SK-N-SH (cell line): ENCODE results near the gene RFT1. TPM values are rescaled to one million over a fixed set of nuclear protein-coding genes. Genes with fewer than 3 reads are reported as not detected.

ENCODE experiments used
- CTCF ChIA-PET: fragments of 300-600, 350-600 bp; formaldehyde crosslinking; extraction: SDS; loops from one replicate; lab custom pipeline; 2021; lab: Yijun Ruan, JAX
- POLR2A ChIA-PET: fragments of 350-600 bp; sonication (Branson Sonifier 250); formaldehyde crosslinking; extraction: SDS; loops from one replicate; lab custom pipeline; 2020; ENCODE audit warnings: antibody characterized with exemption, inconsistent platforms; lab: Yijun Ruan, JAX
- DNase-seq: peaks from one replicate; pipeline ENCODE4 v3.0.0; 2012
- H2AFZ ChIP-seq: fragments of 200-600 bp; sonication (generic); 2 replicates; pipeline ENCODE4 v1.8.1; 2016; ENCODE audit warnings: antibody characterized with exemption, mild to moderate bottlenecking, low read depth
- H3F3A ChIP-seq: fragments of 200-600 bp; sonication (generic); replicated peaks from 2 replicates; pipeline ENCODE3; 2016; ENCODE audit warnings: antibody characterized with exemption, mild to moderate bottlenecking; ENCODE audit not compliant: insufficient read depth
- H3K27ac ChIP-seq, 2 experiments: fragments of 200-500 bp in 1 of 2; fragments of 200-600 bp in 1 of 2; sonication (Bioruptor generic) in 1 of 2; sonication (generic), shearing (Covaris generic) in 1 of 2; 2 replicates each; pipeline versions ENCODE4 v1.5.1 to v1.6.1; 2014 to 2016; ENCODE audit warnings: low read depth in 2 of 2, inconsistent platforms in 1 of 2, low read length in 1 of 2, mild to moderate bottlenecking in 1 of 2, mixed read lengths in 1 of 2
- H3K27me3 ChIP-seq: fragments of 200-600 bp; sonication (generic), shearing (Covaris generic); 2 replicates; pipeline ENCODE4 v1.6.1; 2016; ENCODE audit warnings: mixed run types; ENCODE audit not compliant: insufficient read depth
- H3K36me3 ChIP-seq, 2 experiments: fragments of 200-500 bp in 1 of 2; fragments of 200-600 bp in 1 of 2; sonication (Bioruptor generic) in 1 of 2; sonication (generic) in 1 of 2; replicated peaks in 1 of 2; 2 replicates each; pipeline versions ENCODE3 to v1.5.1; 2014 to 2016; ENCODE audit warnings: low read length in 1 of 2, mild to moderate bottlenecking in 1 of 2; ENCODE audit not compliant: insufficient read depth in 2 of 2, control insufficient read depth in 1 of 2
- H3K4me1 ChIP-seq, 2 experiments: fragments of 200-500 bp in 1 of 2; fragments of 200-600 bp in 1 of 2; sonication (Bioruptor generic) in 1 of 2; sonication (generic), shearing (Covaris generic) in 1 of 2; 2 replicates each; pipeline versions ENCODE4 v1.5.1 to v1.6.1; 2014 to 2016; ENCODE audit warnings: low read depth in 1 of 2, low read length in 1 of 2, mixed run types in 1 of 2; ENCODE audit not compliant: insufficient read depth in 2 of 2, control insufficient read depth in 1 of 2
- H3K4me2 ChIP-seq: fragments of 200-600 bp; sonication (generic), shearing (Covaris generic); 2 replicates; pipeline ENCODE4 v1.6.1; 2017; ENCODE audit warnings: mixed run types
- H3K4me3 ChIP-seq, 2 experiments: fragments of 200-500 bp in 1 of 2; fragments of 200-600 bp in 1 of 2; sonication (Bioruptor generic) in 1 of 2; sonication (generic), shearing (Covaris generic) in 1 of 2; 2 replicates each; pipeline versions ENCODE4 v1.5.1 to v1.8.1; 2014 to 2016; ENCODE audit warnings: low read depth in 2 of 2, inconsistent platforms in 1 of 2, low read length in 1 of 2, mild to moderate bottlenecking in 1 of 2, mixed read lengths in 1 of 2, moderate library complexity in 1 of 2
- H3K79me2 ChIP-seq: fragments of 200-600 bp; sonication (generic); 2 replicates; pipeline ENCODE4 v1.8.1; 2017; ENCODE audit warnings: mild to moderate bottlenecking; ENCODE audit not compliant: insufficient read depth
- H3K9ac ChIP-seq: fragments of 200-600 bp; sonication (generic); 2 replicates; pipeline ENCODE4 v1.6.1; 2017; ENCODE audit warnings: mixed run types
- H3K9me2 ChIP-seq: fragments of 200-600 bp; sonication (generic); 2 replicates; pipeline ENCODE4 v1.6.1; 2017; ENCODE audit warnings: mixed run types
- H3K9me3 ChIP-seq: fragments of 200-600 bp; sonication (generic); 2 replicates; pipeline ENCODE4 v1.6.1; 2017; ENCODE audit warnings: mixed run types, mild to moderate bottlenecking, moderate library complexity
- H4K20me1 ChIP-seq: fragments of 200-600 bp; sonication (generic); 2 replicates; pipeline ENCODE4 v1.6.1; 2017; ENCODE audit warnings: mild to moderate bottlenecking, mixed run types; ENCODE audit not compliant: insufficient read depth
- CHD2 ChIP-seq: fragments of 150-350 bp; IDR thresholded peaks from 2 replicates; pipeline ENCODE4 v1.6.1; 2018; ENCODE audit warnings: low read length; ENCODE audit not compliant: partially characterized antibody
- CTCF ChIP-seq: fragments of 200-600 bp; sonication (generic); IDR thresholded peaks from 2 replicates; pipeline ENCODE4 v1.6.1; 2017; ENCODE audit warnings: antibody characterized with exemption, mild to moderate bottlenecking, moderate library complexity
- ELF1 ChIP-seq: IDR thresholded peaks from 2 replicates; pipeline ENCODE4 v1.4.0; 2012
- EP300 ChIP-seq, 2 experiments: IDR thresholded peaks; 2 replicates each; pipeline versions ENCODE4 v1.4.0 to v1.6.1; 2012; ENCODE audit warnings: borderline replicate concordance in 1 of 2, low read depth in 1 of 2, low read length in 1 of 2
- EZH2phosphoT487 ChIP-seq: fragments of 200-600 bp; sonication (generic); IDR thresholded peaks from 2 replicates; pipeline ENCODE4 v1.6.1; 2017; ENCODE audit warnings: low read depth, mixed run types, mild to moderate bottlenecking, antibody characterized with exemption, moderate library complexity, borderline replicate concordance
- FOSL2 ChIP-seq: IDR thresholded peaks from 2 replicates; pipeline ENCODE4 v1.4.0; 2012; ENCODE audit warnings: low read depth, mild to moderate bottlenecking, moderate library complexity, borderline replicate concordance
- FOXJ3 ChIP-seq: sonication (generic); formaldehyde crosslinking; IDR thresholded peaks from 2 replicates; pipeline ENCODE4 v1.5.1; 2020; ENCODE audit warnings: mild to moderate bottlenecking, missing genetic modification reagents
- GABPA ChIP-seq: IDR thresholded peaks from 2 replicates; pipeline ENCODE4 v1.4.0; 2012; ENCODE audit warnings: low read depth, mild to moderate bottlenecking
- GATA2 ChIP-seq: sonication (generic); formaldehyde crosslinking; IDR thresholded peaks from 2 replicates; pipeline ENCODE4 v1.5.0; 2020; ENCODE audit warnings: mild to moderate bottlenecking, missing genetic modification reagents
- IRF3 ChIP-seq: fragments of 150-350 bp; IDR thresholded peaks from 2 replicates; pipeline ENCODE4 v1.6.1; 2016; ENCODE audit warnings: mild to moderate bottlenecking, low read depth, low read length
- JUND ChIP-seq: IDR thresholded peaks from 2 replicates; pipeline ENCODE4 v1.4.0; 2012
- MEF2A ChIP-seq: IDR thresholded peaks from 2 replicates; pipeline ENCODE4 v1.4.0; 2012; ENCODE audit warnings: low read depth, borderline replicate concordance
- NRF1 ChIP-seq: IDR thresholded peaks from 2 replicates; pipeline ENCODE4 v1.6.1; 2012; ENCODE audit warnings: low read depth, mild to moderate bottlenecking, low read length
- RCOR1 ChIP-seq: fragments of 150-350 bp; IDR thresholded peaks from 2 replicates; pipeline ENCODE4 v1.6.1; 2017; ENCODE audit warnings: antibody characterized with exemption, low read length
- REST ChIP-seq: IDR thresholded peaks from 2 replicates; pipeline ENCODE4 v1.6.1; 2012; ENCODE audit warnings: mild to moderate bottlenecking, low read depth, low read length, moderate library complexity
- TCF12 ChIP-seq: IDR thresholded peaks from 2 replicates; pipeline ENCODE4 v1.4.0; 2012
- TEAD4 ChIP-seq: IDR thresholded peaks from 2 replicates; pipeline ENCODE4 v1.4.0; 2012; ENCODE audit warnings: mild to moderate bottlenecking, borderline replicate concordance; ENCODE audit not compliant: insufficient read depth
- USF1 ChIP-seq: IDR thresholded peaks from 2 replicates; pipeline ENCODE4 v1.4.0; 2012; ENCODE audit warnings: low read depth, borderline replicate concordance
- YY1 ChIP-seq: IDR thresholded peaks from 2 replicates; pipeline ENCODE4 v1.4.0; 2012; ENCODE audit warnings: low read depth, mild to moderate bottlenecking
- WGBS: methylation state at CpG from one replicate; pipeline ENCODE4 v1.1.6; 2017; ENCODE audit warnings: low lambda C conversion rate; 5-methylcytosine and 5-hydroxymethylcytosine counted together
- polyA plus RNA-seq, 3 experiments: library from polyadenylated mRNA; depleted of rRNA; stranded (reverse); fragments of >200 nt; gene quantifications; 2 replicates each; pipeline ENCODE4 v1.2.3, GENCODE V29; 2012

Gene RFT1
- polyA plus RNA-seq, 1 of the 3 experiments (the other 2 are of a cell fraction): 13.8 TPM

GRCh38 chr3:53178246-53178645, 48.0 kb upstream of the RFT1 start:
- ChIA-PET POLR2A (no interaction called here), CTCF (interaction anchor here (1.0 kb wide), 1 partner anchor 46 kb away, joined by 3 read pairs; no protein-coding TSS in a partner anchor)
- WGBS: 84% methylated on average over 7 of the region's 15 CpGs
- Histone ChIP-seq H3K4me3 (no peak overlapping the region), H4K20me1 (no peaks in the 10 kb centered on the region), H3K9me2 (no peaks in the 10 kb centered on the region), H3K36me3 (peaks cover 0 to 2% of the 10 kb centered on the region in 2 experiments), H3K27me3 (no peaks in the 10 kb centered on the region), H3K9ac (no peak overlapping the region), H3K4me2 (no peak overlapping the region), H2AFZ (no peak overlapping the region), H3K27ac (no peak overlapping the region), H3K9me3 (no peaks in the 10 kb centered on the region), H3K79me2 (no peaks in the 10 kb centered on the region), H3K4me1 (no peaks in the 10 kb centered on the region), H3F3A (no peaks in the 10 kb centered on the region)
- TF ChIP-seq FOXJ3 (CRISPR knock-in tag): no peak
- TF ChIP-seq JUND: no peak
- no peak for DNase-seq

- Histone ChIP-seq H3K27ac (no peak overlapping the region), H3K4me2 (no peak overlapping the region), H3K27me3 (no peaks in the 10 kb centered on the region), H3K9me2 (no peaks in the 10 kb centered on the region), H3K4me1 (peaks cover 0 to 14% of the 10 kb centered on the region in 2 experiments; a peak in 1 of 4 replicates), H3K4me3 (no peak overlapping the region), H3K79me2 (no peaks in the 10 kb centered on the region)
- ChIA-PET CTCF (interaction anchor here (1.4 to 1.6 kb wide), 2 partner anchors 20 to 62 kb away, joined by 4 to 7 read pairs; no protein-coding TSS in a partner anchor), POLR2A (no interaction called here)
- DNase-seq: no peak
- TF ChIP-seq GATA2 (CRISPR knock-in tag) (no peak), USF1 (no peak), TCF12 (no peak), TEAD4 (no peak), ELF1 (no peak), EZH2phosphoT487 (no peak), CTCF (no peak), YY1 (no peak), JUND (no peak), IRF3 (no peak), MEF2A (no peak), EP300 (IDR thresholded peaks at IDR 0.05; ENCODE audit: borderline replicate concordance in 1 of 2, low read depth in 1 of 2, low read length in 1 of 2) (no peak), CHD2 (no peak), FOXJ3 (CRISPR knock-in tag) (no peak), RCOR1 (no peak), FOSL2 (no peak), REST (no peak), GABPA (no peak), NRF1 (no peak)
- TF ChIP-seq, all 33 proteins: peak for 0
- Histone ChIP-seq H3F3A (no peaks in the 10 kb centered on the region), H4K20me1 (0 out of 2 replicates have a peak, but pooled peaks cover 5% of the 10 kb centered on the region), H3K9me3 (no peaks in the 10 kb centered on the region), H3K36me3 (peaks cover 0 to 2% of the 10 kb centered on the region in 2 experiments), H3K9ac (no peak overlapping the region), H2AFZ (no peak overlapping the region)
- WGBS: 86% methylated on average over 8 of the region's 9 CpGs
Measured at GRCh38 chr3:53175613-53176540, 45.6 kb upstream of the RFT1 start.
